Osteocyte (in vitro differentiated cells): ENCODE data around the gene PPARA. TPM values are rescaled to one million over a fixed set of nuclear protein-coding genes. Genes with fewer than 3 reads are reported as not detected.

ENCODE experiments used
- DNase-seq: peaks from one replicate; pipeline ENCODE4 v3.0.0; 2021; ENCODE audit warnings: mixed read lengths; ENCODE audit not compliant: unreplicated experiment; ENCODE audit errors: extremely low spot score
- H3K27ac Mint-ChIP-seq: one replicate; pipeline ENCODE4 v1.8.0; 2021; ENCODE audit warnings: mild to moderate bottlenecking, mixed read lengths; ENCODE audit not compliant: unreplicated experiment
- H3K27me3 Mint-ChIP-seq: one replicate; pipeline ENCODE4 v1.8.0; 2021; ENCODE audit warnings: mixed read lengths; ENCODE audit not compliant: unreplicated experiment
- H3K36me3 Mint-ChIP-seq: one replicate; pipeline ENCODE4 v1.8.0; 2021; ENCODE audit warnings: mixed read lengths; ENCODE audit not compliant: unreplicated experiment
- H3K4me1 Mint-ChIP-seq: one replicate; pipeline ENCODE4 v1.8.0; 2021; ENCODE audit warnings: mixed read lengths; ENCODE audit not compliant: unreplicated experiment
- H3K4me3 Mint-ChIP-seq: one replicate; pipeline ENCODE4 v1.8.0; 2021; ENCODE audit warnings: mild to moderate bottlenecking, moderate library complexity, mixed read lengths; ENCODE audit not compliant: unreplicated experiment
- H3K9me3 Mint-ChIP-seq: one replicate; pipeline ENCODE4 v1.8.0; 2021; ENCODE audit warnings: mixed read lengths; ENCODE audit not compliant: unreplicated experiment
- total RNA-seq: library from RNA; stranded (reverse); gene quantifications from 2 replicates; pipeline ENCODE4 v1.2.1, GENCODE V29; 2021
- TF ChIP-seq, protein P1 (sequence below): fragments of 200-600 bp; sonication (generic); IDR thresholded peaks from 2 replicates; pipeline ENCODE4 v1.5.0; 2021; ENCODE audit warnings: antibody characterized with exemption, mild to moderate bottlenecking, moderate library complexity

The PPARA gene
- total RNA-seq, 1 donor from 2014 or later: 21.9 TPM

DNA sequence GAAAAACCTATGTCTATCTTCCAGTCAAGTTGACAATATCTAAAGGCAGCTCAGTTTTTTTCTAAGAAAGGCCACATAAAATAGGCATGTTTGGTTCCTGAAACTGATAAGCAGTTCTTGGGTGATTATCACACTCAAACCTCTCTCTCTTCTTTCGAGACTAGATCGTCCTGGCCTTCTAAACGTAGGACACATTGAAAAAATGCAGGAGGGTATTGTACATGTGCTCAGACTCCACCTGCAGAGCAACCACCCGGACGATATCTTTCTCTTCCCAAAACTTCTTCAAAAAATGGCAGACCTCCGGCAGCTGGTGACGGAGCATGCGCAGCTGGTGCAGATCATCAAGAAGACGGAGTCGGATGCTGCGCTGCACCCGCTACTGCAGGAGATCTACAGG is 84.6 kb downstream of the PPARA start:
- no peaks in the 10 kb centered on the region for H3K27me3 Mint-ChIP-seq
- H3K36me3 Mint-ChIP-seq: peaks cover 28% of the 10 kb centered on the region
- no peak for DNase-seq
- H3K27ac Mint-ChIP-seq: no peak overlapping the region
- H3K9me3 Mint-ChIP-seq: no peaks in the 10 kb centered on the region
- TF ChIP-seq, protein P1, sequence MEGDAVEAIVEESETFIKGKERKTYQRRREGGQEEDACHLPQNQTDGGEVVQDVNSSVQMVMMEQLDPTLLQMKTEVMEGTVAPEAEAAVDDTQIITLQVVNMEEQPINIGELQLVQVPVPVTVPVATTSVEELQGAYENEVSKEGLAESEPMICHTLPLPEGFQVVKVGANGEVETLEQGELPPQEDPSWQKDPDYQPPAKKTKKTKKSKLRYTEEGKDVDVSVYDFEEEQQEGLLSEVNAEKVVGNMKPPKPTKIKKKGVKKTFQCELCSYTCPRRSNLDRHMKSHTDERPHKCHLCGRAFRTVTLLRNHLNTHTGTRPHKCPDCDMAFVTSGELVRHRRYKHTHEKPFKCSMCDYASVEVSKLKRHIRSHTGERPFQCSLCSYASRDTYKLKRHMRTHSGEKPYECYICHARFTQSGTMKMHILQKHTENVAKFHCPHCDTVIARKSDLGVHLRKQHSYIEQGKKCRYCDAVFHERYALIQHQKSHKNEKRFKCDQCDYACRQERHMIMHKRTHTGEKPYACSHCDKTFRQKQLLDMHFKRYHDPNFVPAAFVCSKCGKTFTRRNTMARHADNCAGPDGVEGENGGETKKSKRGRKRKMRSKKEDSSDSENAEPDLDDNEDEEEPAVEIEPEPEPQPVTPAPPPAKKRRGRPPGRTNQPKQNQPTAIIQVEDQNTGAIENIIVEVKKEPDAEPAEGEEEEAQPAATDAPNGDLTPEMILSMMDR: no peak
- H3K4me1 Mint-ChIP-seq: peaks cover 11% of the 10 kb centered on the region
- H3K4me3 Mint-ChIP-seq: no peak overlapping the region

DNA sequence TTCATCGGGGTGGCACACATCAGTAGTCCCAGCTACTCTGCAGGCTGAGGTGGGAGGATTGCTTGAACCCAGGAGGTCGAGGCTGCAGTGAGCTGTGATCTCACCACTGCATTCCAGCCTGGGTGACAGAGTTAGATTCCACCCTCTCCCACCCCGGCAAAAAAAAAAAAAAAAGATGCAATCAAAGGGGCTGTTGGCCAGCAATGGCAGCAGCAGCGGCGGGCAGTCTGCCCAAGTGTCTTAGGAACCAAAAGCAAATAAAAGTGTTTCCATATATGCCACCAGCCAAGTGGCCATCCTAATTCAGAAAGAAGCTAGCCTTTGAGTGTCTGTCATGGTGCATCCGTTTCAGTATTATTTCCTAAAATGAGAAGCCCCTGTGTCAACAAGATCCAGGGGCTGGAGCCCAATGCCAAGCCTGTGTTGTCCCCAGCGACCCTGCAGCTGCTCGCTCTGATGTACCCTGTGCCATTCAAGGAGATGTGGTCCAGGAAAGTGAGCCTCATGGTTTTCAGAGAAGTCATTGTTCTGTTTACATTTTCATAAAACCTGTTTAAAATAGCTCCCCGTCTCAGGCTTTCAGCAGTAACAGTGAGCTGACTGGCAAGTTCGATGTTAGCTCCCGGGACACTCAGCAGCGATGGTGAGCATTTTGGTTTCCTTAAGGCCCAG is 87.3 kb downstream of the PPARA start:
- H3K4me3 Mint-ChIP-seq: no peak overlapping the region
- DNase-seq: no peak
- peaks cover 28% of the 10 kb centered on the region for H3K36me3 Mint-ChIP-seq
- no peaks in the 10 kb centered on the region for H3K27me3 Mint-ChIP-seq
- no peaks in the 10 kb centered on the region for H3K9me3 Mint-ChIP-seq
- H3K4me1 Mint-ChIP-seq: peaks cover 15% of the 10 kb centered on the region
- peak overlapping the region; percentile 23 for H3K27ac Mint-ChIP-seq
- TF ChIP-seq, protein P1: no peak

DNA sequence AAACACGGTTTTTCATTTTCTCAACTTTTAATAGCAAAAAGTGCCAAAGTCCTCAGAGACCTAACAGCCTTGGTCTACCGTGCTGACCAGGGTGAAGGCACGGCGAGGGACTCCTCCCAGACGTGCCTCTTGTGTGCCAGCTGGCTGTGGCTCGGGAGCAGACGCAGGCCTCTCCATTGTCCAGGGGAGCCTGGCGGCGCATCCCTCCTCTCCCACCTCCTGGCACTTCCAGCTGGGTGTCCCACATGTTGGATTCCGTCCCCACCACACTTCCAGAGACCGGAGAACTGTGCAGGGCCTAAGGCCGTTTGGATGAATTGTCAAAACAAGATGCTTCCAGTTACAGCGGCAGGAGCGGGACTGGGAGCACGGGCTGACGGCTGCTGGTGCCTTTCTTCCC is 88.2 kb downstream of the PPARA start:
- H3K36me3 Mint-ChIP-seq: peaks cover 28% of the 10 kb centered on the region
- no peak overlapping the region for H3K27ac Mint-ChIP-seq
- TF ChIP-seq, protein P1: no peak
- H3K27me3 Mint-ChIP-seq: no peaks in the 10 kb centered on the region
- H3K4me1 Mint-ChIP-seq: peaks cover 9% of the 10 kb centered on the region
- DNase-seq: no peak
- no peaks in the 10 kb centered on the region for H3K9me3 Mint-ChIP-seq
- H3K4me3 Mint-ChIP-seq: no peak overlapping the region

DNA sequence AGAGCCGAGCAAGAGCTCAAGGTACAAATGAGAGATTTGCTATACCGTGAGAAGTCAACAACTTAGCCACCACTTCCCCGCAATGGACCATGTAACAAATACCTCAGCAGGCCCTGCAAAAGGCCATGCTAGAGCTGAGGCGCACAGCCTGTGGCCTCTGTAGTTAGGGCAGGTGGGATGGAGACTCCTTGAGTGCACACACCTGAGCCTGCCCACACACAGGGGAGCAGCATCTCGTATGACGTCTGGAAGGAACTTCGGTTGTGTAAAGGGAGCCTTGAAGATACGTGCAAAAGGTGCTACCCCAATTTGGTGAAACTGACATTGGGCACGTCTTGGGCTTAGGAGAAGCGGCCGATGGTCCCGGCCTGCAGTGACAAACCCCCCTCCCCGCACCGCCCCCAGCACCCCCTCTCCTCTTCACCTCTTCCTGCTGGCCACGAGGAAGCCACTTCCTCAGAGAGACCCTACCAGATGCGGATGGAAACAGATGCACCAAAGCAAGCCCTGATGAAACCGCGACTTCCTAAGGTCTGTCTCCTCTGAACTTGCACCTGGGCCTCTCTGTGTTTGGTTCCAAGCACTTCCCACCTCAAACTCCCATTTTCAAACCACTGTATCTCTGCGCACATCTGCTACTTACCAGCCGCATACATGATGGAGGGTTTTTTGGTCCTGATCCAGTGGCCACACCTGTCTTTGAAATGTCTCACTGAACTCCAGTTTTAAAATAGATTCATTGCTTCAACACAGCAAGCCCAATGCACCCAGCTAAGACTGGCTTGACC is 89.1 kb downstream of the PPARA start:
- peaks cover 6% of the 10 kb centered on the region for H3K4me1 Mint-ChIP-seq
- H3K4me3 Mint-ChIP-seq: no peak overlapping the region
- no peak overlapping the region for H3K27ac Mint-ChIP-seq
- H3K36me3 Mint-ChIP-seq: peaks cover 28% of the 10 kb centered on the region
- no peaks in the 10 kb centered on the region for H3K9me3 Mint-ChIP-seq
- TF ChIP-seq, protein P1: no peak
- DNase-seq: no peak
- no peaks in the 10 kb centered on the region for H3K27me3 Mint-ChIP-seq

DNA sequence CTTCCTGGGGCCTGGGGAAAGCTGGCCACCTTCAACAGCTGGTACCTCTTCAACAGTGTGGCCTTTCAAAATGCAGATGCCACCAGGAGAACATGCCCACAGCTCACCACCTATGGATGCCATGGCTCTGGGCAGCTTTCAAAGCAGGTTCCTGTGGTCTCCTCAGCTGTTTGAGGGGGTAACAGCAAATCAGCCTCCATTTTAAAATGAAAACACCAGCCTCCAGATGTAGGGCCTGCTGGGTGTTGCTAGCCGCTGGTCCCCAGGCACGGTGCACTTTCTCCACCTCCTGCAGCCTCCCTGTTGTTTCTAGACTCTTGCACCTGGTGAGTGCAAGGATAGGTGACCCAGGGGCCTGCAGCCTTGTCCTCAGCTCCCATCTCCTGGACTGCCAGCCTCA is 89.7 kb downstream of the PPARA start:
- no peak overlapping the region for H3K4me3 Mint-ChIP-seq
- peaks cover 4% of the 10 kb centered on the region for H3K4me1 Mint-ChIP-seq
- no peak overlapping the region for H3K27ac Mint-ChIP-seq
- TF ChIP-seq, protein P1: no peak
- H3K9me3 Mint-ChIP-seq: no peaks in the 10 kb centered on the region
- no peak for DNase-seq
- peaks cover 25% of the 10 kb centered on the region for H3K36me3 Mint-ChIP-seq
- no peaks in the 10 kb centered on the region for H3K27me3 Mint-ChIP-seq
